ENCODE measurements around the gene ACTMAP. TPM values are rescaled to one million over a fixed set of nuclear protein-coding genes. Genes with fewer than 3 reads are reported as not detected.
A peak's percentile ranks its signal among the peaks of the same experiment; 100 is the strongest.
"Not testable (repeated sequence)": the region's sequence is repeated elsewhere in the genome, so short reads cannot be mapped to it uniquely, and the experiment has no call there.

Gene ACTMAP
- total RNA-seq, 1 donor from 2014 or later = 25.1 TPM

DNA sequence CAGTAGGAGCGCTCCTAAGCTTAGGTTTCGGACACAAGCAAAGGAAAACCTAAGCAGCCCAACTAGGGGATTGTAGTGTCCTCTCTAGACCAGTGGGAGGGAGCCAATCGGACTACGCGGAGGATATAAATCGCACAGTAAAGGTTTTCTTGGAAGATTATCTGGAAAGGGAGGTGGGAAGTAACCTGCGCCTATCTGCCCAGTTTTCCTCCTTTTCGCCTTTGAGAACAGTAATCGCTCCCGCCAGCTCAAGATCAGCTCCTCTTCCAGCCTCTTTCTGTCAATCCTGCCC, 27.3 kb upstream of the ACTMAP start:
- H3K27ac Mint-ChIP-seq (ENCODE audit: unreplicated experiment) = peak overlapping the region; percentile 100
- DNase-seq (ENCODE audit: low read depth, low spot score) = no peak
- peaks cover 5% of the 10 kb centered on the region for H3K36me3 Mint-ChIP-seq (ENCODE audit: low read depth)
- no peak for TF ChIP-seq CTCF (conservative IDR thresholded peaks at IDR 0.05)
- H3K9me3 Mint-ChIP-seq = no peaks in the 10 kb centered on the region
- no peaks in the 10 kb centered on the region for H3K27me3 Mint-ChIP-seq (ENCODE audit: low read depth)
- H3K4me3 Mint-ChIP-seq = peak overlapping the region; percentile 96
- H3K4me1 Mint-ChIP-seq = peaks cover 41% of the 10 kb centered on the region

- peaks cover 41% of the 10 kb centered on the region for H3K4me1 Mint-ChIP-seq
- H3K27ac Mint-ChIP-seq (ENCODE audit: unreplicated experiment) = peak overlapping the region; percentile 100
- DNase-seq (ENCODE audit: low read depth, low spot score) = peak; percentile 75
- H3K36me3 Mint-ChIP-seq (ENCODE audit: low read depth) = peaks cover 4% of the 10 kb centered on the region
- no peak for TF ChIP-seq CTCF (conservative IDR thresholded peaks at IDR 0.05)
- peak overlapping the region; percentile 96 for H3K4me3 Mint-ChIP-seq
- no peaks in the 10 kb centered on the region for H3K27me3 Mint-ChIP-seq (ENCODE audit: low read depth)
- H3K9me3 Mint-ChIP-seq = no peaks in the 10 kb centered on the region
Observed at GRCh38 chr19:40776932-40777644, 26.8 kb upstream of the ACTMAP start.

DNA sequence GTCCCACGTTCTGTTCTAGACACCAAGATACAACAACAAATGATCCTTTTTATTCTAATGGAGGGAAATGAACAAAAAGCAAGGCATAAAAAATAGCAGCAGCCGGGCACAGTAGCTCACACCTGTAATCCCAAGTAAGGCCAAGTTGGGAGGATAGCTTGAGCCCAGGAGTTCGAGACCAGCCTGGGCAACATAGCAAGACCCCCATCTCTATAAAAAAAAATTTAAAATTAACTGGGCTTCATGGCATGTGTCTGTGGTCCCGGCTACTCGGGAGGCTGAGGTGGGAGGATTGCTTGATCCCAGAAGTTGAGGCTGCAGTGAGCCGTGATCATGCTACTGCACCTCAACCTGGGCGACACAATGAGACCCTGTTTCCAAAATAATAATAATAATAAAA, 26.1 kb upstream of the ACTMAP start:
- H3K27ac Mint-ChIP-seq (ENCODE audit: unreplicated experiment) = no peak overlapping the region
- H3K9me3 Mint-ChIP-seq = no peaks in the 10 kb centered on the region
- no peak for DNase-seq (ENCODE audit: low read depth, low spot score)
- no peaks in the 10 kb centered on the region for H3K27me3 Mint-ChIP-seq (ENCODE audit: low read depth)
- TF ChIP-seq CTCF (conservative IDR thresholded peaks at IDR 0.05) = no peak
- peak overlapping the region; percentile 96 for H3K4me3 Mint-ChIP-seq
- H3K36me3 Mint-ChIP-seq (ENCODE audit: low read depth) = peaks cover 4% of the 10 kb centered on the region
- peaks cover 41% of the 10 kb centered on the region for H3K4me1 Mint-ChIP-seq

- Mint-ChIP-seq H3K27ac (ENCODE audit: unreplicated experiment) (peak overlapping the region; percentile 82), H3K4me1 (peaks cover 41% of the 10 kb centered on the region), H3K27me3 (ENCODE audit: low read depth) (no peaks in the 10 kb centered on the region)
Observed at GRCh38 chr19:40775632-40776022, 25.4 kb upstream of the ACTMAP start.

GRCh38 chr19:40774916-40775631, 24.8 kb upstream of the ACTMAP start, which contains the start of gene MIA:
Gene MIA (plus strand): TSS chr19:40775521. CDS start chr19:40775543, 22 bp downstream.
- Mint-ChIP-seq H3K27ac (ENCODE audit: unreplicated experiment) (peak within 1 kb of the TSS; percentile 82), H3K4me3 (peak within 1 kb of the TSS; percentile 76), H3K9me3 (peaks cover 3% of the 10 kb centered on the region), H3K27me3 (ENCODE audit: low read depth) (no peaks in the 10 kb centered on the region), H3K36me3 (ENCODE audit: low read depth) (peaks cover 12% of the 10 kb centered on the region), H3K4me1 (peaks cover 41% of the 10 kb centered on the region)
- no peak for TF ChIP-seq CTCF (conservative IDR thresholded peaks at IDR 0.05)
- DNase-seq (ENCODE audit: low read depth, low spot score) = no peak

More at GRCh38 chr19:40775632-40776022, 25.4 kb upstream of the ACTMAP start:
- TF ChIP-seq CTCF (conservative IDR thresholded peaks at IDR 0.05) = no peak
- DNase-seq (ENCODE audit: low read depth, low spot score) = no peak
- Mint-ChIP-seq H3K4me3 (peak overlapping the region; percentile 76), H3K9me3 (peaks cover 3% of the 10 kb centered on the region), H3K36me3 (ENCODE audit: low read depth) (peaks cover 10% of the 10 kb centered on the region)

DNA sequence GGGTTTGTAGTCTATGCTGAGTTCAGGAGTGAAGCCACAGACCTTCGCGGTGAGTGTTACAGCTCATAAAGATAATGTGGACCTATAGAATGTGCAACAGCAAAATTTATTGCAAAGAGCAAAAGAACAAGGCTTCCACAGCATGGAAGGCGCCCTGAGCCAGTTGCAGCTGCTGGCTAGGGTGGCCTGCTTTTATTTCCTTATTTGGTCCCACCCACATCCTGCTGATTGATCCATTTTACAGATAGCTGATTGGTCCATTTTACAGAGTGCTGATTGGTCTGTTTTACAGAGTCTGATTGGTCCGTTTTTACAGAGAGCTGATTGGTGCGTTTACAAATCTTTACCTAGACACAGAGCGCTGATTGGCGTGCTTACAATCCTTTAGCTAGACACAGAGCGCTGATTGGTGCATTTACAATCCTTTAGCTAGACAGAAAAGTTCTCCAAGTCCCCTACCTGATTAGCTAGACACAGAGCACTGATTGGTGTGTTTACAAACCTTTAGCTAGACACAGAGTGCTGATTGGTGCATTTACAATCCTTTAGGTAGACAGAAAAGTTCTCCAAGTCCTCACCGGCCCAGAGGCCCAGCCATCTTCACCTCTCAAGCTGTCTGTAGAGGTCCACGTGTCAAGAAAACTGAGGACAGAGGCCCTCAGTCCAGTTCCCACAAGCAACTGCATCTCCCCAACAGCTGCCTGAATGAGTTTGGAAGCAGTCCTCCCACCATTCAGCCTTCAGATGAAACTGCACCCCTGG, 21.0 kb upstream of the ACTMAP start:
- H3K9me3 Mint-ChIP-seq; H3K4me3 Mint-ChIP-seq; H3K27me3 Mint-ChIP-seq (ENCODE audit: low read depth); DNase-seq (ENCODE audit: low read depth, low spot score); H3K27ac Mint-ChIP-seq (ENCODE audit: unreplicated experiment): not testable (repeated sequence)
- peaks cover 13% of the 10 kb centered on the region for H3K4me1 Mint-ChIP-seq
- H3K36me3 Mint-ChIP-seq (ENCODE audit: low read depth) = peaks cover 19% of the 10 kb centered on the region

Measured in neural crest cell (in vitro differentiated cells).